ENCODE data around the gene DHRS1.
"Not testable (repeated sequence)": the region's sequence is repeated elsewhere in the genome, so short reads cannot be mapped to it uniquely, and the experiment has no call there.

The DHRS1 gene

DNA sequence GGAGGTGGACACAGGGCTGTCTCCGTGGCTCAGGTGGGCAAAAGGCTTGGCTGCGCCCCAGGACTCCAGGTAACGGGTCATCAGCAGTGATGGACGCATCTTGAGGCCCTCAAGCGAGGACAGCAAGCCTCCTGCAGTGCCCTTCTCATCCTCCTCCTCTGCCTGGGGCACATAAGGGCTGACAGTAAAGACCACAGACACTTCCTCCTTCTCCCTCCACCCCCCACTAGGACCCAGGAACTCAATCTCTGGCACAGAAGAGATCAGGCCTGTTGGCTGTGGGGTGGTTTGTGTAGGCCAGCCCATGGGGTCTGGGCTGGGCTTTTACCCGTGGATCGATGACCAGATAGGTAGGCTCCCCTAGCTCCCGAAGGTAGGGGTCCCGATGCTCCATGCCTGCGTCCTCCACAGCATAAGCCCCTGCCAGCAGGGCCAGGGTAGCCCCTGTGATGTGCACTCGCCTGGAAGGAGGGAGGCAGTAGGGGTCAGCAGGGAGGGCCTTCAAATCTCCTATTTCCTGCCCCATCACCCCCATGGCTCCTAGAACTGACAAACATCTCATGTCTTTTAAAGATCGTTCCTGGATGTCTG lies 29.6 kb upstream of the DHRS1 start:
- H3K27ac ChIP-seq, result no peak overlapping the region
- no peak for DNase-seq (ENCODE audit: low read depth, low spot score)

DNA sequence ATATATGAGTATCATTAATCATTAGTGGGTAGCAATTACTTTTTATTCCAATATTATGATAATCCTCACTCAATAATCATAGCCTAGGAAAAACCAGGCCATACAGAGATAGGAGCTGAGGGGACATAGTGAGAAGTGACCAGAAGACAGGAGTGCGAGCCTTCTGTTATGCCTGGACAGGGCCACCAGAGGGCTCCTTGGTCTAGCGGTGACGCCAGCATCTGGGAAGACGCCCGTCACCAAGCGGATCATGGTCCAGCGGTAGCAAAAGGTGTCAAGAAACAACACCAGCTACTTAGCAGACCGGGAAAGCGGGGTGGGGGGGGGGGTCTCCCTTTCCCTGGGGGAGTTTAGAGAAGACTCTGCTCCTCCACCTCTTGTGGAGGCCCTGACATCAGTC lies 28.3 kb upstream of the DHRS1 start:
- not testable (repeated sequence) for H3K27ac ChIP-seq

GRCh38 chr14:24327303-24327702 lies 27.7 kb upstream of the DHRS1 start:
- no peak for DNase-seq (ENCODE audit: low read depth, low spot score)

More for the DNA sequence above, 28.3 kb upstream of the DHRS1 start:
- not testable (repeated sequence) for DNase-seq (ENCODE audit: low read depth, low spot score)

DNA sequence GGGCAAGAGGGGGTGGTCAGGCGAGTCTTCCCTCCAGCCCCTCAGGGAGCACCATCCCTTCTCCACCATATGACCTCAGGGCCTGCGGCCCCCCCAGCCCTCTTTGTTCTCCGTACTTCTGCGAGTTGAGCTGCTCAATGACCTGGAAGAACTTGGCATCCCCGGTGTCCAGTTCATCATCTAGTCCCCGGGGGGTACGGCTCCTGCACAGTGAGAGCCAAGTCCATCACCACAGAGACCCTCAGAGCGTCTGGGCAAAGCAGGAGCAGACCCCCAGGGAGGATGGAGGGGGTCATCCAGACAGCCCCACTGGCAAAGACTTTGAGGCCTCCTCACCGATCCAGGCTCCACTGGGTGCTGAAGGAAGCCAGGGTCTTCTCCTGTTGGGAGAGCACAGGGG lies 26.4 kb upstream of the DHRS1 start:
- DNase-seq (ENCODE audit: low read depth, low spot score), result no peak
- H3K27ac ChIP-seq, result no peak overlapping the region

More at GRCh38 chr14:24327303-24327702, 27.7 kb upstream of the DHRS1 start:
- no peak overlapping the region for H3K27ac ChIP-seq

DNA sequence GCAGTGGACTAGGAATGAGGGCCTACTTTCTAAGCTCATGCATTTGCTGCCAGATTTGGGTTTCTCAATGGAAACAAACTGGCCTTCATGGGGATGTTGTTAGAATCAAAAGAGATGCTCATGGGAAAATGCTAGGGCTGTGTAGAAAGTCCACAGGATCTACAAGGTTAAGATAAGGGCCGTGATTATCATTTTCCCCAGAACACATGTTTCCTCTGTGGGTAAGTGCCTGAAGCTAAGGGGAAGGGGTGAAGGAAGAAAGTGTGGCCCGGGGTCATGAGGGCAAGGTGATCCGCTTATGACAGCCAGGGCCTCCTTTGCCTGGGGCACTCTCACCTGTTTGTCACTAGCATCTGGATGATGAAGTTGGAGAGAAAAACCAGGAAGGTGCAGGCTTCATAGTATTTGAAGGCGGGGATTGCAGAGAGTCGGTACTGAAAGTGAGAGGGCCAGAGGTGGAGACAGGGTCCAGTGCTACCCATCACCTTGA lies 25.5 kb upstream of the DHRS1 start:
- DNase-seq (ENCODE audit: low read depth, low spot score), result no peak
- H3K27ac ChIP-seq, result no peak overlapping the region

GRCh38 chr14:24324024-24324423 lies 24.4 kb upstream of the DHRS1 start:
- no peak for DNase-seq (ENCODE audit: low read depth, low spot score)
- no peak overlapping the region for H3K27ac ChIP-seq

DNA sequence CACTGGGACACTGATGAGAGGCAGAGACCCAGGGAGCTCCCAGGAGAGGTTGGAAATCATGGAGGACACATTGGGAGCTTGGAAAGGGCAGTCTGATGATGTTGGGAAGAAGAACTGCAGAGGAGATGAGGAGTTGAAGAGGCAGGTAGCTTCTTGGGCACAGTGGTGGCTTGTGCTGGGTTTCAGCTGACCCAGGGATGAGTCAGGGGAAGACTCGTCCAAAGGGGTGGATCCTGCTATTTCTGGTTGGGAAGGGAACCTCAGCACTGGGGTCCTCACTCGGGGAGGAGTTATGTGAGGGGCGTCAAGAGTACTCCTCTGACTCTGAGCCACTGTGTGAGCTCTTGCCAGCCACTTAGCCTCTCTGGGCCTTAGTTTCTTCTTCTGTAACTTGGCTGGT lies 23.8 kb upstream of the DHRS1 start:
- no peak for DNase-seq (ENCODE audit: low read depth, low spot score)
- no peak overlapping the region for H3K27ac ChIP-seq

- DNase-seq (ENCODE audit: low read depth, low spot score), result no peak
- no peak overlapping the region for H3K27ac ChIP-seq
Measured at GRCh38 chr14:24322672-24323071, 23.1 kb upstream of the DHRS1 start.

DNA sequence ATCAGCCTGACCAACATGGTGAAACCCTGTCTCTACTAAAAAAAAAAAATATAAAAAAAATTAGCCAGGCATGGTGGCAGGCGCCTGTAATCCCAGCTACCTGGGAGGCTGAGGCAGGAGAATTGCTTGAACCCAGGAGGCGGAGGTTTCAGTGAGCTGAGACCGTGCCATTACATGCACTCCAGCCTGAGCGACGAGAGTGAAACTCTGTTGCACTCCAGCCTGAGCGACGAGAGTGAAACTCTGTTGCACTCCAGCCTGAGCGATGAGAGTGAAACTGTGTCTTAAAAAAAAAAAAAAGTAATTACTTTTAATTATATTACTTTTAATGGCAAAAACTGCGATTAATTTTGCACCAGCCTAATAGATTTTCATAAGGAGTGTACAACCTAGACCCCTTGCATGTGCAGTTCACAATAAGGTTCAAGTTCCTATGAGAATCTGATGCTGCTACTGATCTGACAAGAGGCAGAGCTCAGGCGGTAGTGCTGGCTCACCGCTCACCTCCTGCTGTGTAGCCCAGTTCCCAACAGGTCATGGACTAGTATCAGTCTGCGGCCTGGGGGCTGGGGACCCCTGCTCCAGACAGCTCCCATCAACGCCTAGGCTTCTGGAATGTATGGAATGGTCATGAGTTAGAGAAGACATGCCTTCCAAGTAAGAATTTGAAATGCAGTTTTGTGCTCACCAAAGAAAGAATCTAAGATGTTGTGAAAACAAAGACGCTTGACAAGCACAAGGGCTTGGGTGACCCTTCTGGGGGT lies 21.8 kb upstream of the DHRS1 start:
- no peak overlapping the region for H3K27ac ChIP-seq
- no peak for DNase-seq (ENCODE audit: low read depth, low spot score)

DNA sequence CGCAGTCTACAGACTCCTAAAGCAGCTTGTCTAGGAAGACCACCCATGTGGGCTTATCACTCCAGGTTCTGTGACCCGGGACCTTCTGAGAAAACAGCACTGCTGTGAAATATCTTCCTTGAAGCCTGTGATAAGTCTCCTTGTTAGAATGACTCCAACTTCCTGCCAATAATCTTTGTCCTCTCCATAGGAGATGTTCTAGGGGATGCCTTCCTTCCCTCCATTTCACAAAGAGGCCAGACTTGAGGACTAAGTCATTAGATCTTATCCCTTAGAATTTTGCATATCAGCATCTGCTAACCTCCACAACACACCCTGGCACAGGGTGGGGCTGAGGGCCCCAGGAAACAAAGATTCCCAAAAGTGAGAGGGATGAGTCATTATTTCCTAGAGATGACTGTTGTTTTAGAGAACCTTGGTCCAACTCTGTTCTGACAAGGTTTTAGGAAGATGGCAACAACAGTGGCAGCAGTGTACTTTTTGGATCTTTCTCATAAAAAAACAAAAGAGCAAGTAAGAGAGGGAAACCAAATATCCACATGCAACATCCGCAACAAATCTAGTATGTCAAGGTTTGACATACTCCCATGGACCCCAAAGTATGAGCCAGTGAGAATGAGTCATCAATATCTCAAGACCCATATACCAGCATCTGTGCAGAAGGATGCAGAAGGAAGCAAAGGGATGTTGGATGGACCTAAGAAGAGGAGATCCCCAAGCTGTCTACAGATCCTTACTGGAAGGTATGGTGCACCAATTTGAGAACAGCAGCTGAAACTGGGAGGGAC lies 17.8 kb upstream of the DHRS1 start:
- no peak overlapping the region for H3K27ac ChIP-seq

GRCh38 chr14:24316597-24316950 lies 17.0 kb upstream of the DHRS1 start:
- no peak overlapping the region for H3K27ac ChIP-seq

More for the DNA sequence above, 17.8 kb upstream of the DHRS1 start:
- no peak for DNase-seq (ENCODE audit: low read depth, low spot score)

DNA sequence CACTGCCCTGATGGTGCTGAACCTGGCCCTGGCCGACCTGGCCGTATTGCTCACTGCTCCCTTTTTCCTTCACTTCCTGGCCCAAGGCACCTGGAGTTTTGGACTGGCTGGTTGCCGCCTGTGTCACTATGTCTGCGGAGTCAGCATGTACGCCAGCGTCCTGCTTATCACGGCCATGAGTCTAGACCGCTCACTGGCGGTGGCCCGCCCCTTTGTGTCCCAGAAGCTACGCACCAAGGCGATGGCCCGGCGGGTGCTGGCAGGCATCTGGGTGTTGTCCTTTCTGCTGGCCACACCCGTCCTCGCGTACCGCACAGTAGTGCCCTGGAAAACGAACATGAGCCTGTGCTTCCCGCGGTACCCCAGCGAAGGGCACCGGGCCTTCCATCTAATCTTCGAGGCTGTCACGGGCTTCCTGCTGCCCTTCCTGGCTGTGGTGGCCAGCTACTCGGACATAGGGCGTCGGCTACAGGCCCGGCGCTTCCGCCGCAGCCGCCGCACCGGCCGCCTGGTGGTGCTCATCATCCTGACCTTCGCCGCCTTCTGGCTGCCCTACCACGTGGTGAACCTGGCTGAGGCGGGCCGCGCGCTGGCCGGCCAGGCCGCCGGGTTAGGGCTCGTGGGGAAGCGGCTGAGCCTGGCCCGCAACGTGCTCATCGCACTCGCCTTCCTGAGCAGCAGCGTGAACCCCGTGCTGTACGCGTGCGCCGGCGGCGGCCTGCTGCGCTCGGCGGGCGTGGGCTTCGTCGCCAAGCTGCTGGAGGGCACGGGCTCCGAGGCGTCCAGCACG lies 16.4 kb upstream of the DHRS1 start:
- H3K27ac ChIP-seq, result no peak overlapping the region

More at GRCh38 chr14:24316597-24316950, 17.0 kb upstream of the DHRS1 start:
- no peak for DNase-seq (ENCODE audit: low read depth, low spot score)

DNA sequence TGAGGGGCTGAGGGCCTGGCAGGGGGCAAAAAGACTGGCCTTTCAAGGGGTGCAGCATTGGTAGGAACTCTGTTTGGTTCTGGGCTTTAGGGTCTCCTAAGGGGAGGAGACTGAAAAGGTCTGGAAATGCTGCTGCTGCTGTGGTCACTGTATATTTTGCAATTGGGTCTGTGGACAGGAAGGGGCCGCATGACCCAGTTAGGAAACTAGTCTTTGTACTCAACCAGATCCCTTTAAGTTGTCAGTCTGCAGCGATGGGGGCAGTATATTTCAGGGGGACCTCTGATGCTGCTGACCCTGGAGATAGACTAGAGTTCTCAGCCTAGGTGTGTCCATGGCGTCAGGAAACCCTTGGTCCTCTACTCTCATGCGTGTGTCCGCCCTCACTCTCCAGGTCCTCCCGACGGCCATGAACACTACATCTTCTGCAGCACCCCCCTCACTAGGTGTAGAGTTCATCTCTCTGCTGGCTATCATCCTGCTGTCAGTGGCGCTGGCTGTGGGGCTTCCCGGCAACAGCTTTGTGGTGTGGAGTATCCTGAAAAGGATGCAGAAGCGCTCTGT lies 15.7 kb upstream of the DHRS1 start:
- DNase-seq (ENCODE audit: low read depth, low spot score), result no peak
- no peak overlapping the region for H3K27ac ChIP-seq

More for the DNA sequence above, 16.4 kb upstream of the DHRS1 start:
- no peak for DNase-seq (ENCODE audit: low read depth, low spot score)

DNA sequence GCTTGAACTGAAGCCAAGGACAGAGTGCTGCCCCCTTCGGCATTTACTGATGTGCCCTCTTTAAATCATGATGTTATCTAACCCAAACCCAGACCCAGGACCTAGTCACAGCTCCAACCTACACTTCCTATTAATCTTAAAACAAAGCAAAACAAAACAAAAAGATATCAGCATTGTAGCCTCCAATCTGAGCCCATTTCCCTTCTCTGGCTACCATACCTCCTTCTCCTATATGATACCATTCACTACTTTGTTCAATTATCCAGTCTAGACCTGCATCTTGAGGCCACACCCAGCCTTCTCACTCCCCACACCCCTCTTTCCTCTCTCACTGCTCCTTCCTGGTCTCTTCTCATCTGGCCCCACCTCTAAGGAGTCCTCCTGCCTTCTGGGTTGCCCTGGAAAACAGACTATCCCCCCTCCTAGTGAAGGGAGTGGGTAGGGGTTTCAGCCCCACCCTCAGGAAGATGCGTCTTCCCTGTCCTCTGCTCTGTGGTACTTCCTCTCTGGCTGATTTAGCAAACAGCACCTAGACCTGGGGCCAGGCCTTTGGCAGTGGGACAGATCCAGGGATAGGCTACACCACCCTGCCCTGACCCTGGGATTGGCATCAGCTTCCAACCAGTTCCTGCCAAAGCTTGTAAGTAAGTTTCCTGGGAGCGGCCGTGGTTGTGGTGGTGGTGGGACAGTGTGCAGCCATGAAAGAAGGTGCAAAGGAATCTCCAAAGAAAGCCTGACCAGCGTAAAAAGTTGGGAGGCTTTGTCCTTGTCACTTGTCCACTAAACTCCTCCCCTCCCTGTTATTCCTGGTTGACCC lies 15.0 kb upstream of the DHRS1 start:
- no peak for DNase-seq (ENCODE audit: low read depth, low spot score)
- H3K27ac ChIP-seq, result no peak overlapping the region

- H3K27ac ChIP-seq, result no peak overlapping the region
- no peak for DNase-seq (ENCODE audit: low read depth, low spot score)
Measured at GRCh38 chr14:24313913-24314312, 14.3 kb upstream of the DHRS1 start.

GRCh38 chr14:24312736-24313507 lies 13.3 kb upstream of the DHRS1 start:
- H3K27ac ChIP-seq, result no peak overlapping the region
- DNase-seq (ENCODE audit: low read depth, low spot score), result no peak

DNA sequence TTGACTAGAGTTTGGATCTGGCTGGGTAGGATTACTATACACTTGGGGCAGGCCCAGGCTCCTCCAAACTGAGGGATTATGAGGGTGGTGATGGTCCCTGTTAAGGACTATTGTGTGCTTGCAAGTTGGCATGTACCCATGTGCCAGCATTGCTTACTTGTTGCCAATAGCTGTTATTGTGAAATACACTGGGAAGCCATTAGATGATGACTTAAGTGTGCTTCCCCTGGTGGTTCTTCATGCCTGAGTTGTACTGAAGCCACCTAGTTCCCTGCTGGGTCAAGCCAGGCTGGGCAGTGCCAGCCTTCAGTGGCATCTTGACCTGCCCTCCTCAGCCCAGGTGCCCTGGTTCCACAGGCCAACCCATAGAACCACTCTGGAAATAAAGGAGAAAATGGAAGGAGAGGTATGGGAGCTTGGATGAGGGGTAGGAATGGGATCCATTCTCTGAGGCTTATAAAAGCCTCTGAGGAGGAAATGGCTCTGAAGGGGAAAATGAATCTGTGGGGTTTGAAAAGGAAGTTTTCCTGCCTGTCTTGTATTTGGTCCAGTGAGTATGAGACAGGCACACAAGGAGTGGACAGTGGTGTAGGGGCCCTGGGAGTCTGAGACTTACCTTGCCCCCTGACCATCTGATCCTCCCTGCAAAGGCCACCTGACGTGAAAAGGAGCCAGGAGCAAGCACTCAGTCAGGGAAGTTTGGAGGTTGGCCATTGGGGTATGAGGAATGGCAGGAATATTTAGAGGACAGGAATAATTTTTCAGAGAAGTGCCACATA lies 12.4 kb upstream of the DHRS1 start:
- peak overlapping the region; percentile 74 for H3K27ac ChIP-seq
- DNase-seq (ENCODE audit: low read depth, low spot score), result no peak
